GM13977 (cell line): ENCODE results near the gene KDM4B.
"Not testable (repeated sequence)": the region's sequence is repeated elsewhere in the genome, so short reads cannot be mapped to it uniquely, and the experiment has no call there.

Source experiments
- DNase-seq: peaks from one replicate; pipeline ENCODE4 v3.0.0; 2012; ENCODE audit warnings: low spot score
- CTCF ChIP-seq: IDR thresholded peaks from 2 replicates; pipeline ENCODE4 v1.5.1; 2012; ENCODE audit warnings: mild to moderate bottlenecking, control low read depth; ENCODE audit not compliant: insufficient read depth; ENCODE audit errors: extremely low read depth, missing control alignments
- in situ Hi-C: fragments of 300-500 bp; cut with MboI; formaldehyde crosslinking; loops from one replicate; pipeline ENCODE4 v1.12.0; 2022; ENCODE audit warnings: low sequenced_read_pairs, low pct_unique_long_range_greater_than_20kb, mixed read lengths, inconsistent platforms; ENCODE audit not compliant: unreplicated experiment

Gene KDM4B

GRCh38 chr19:4952945-4953344 lies 16.0 kb upstream of the KDM4B start:
- no peak for TF ChIP-seq CTCF
- in situ Hi-C loops = no loop called here
- DNase-seq = no peak

GRCh38 chr19:4954320-4955149 lies 14.4 kb upstream of the KDM4B start:
- in situ Hi-C loops, DNase-seq: not testable (repeated sequence)

GRCh38 chr19:4955274-4955673 lies 13.6 kb upstream of the KDM4B start:
- no peak for TF ChIP-seq CTCF
- in situ Hi-C loops = no loop called here
- no peak for DNase-seq

GRCh38 chr19:4957981-4958380 lies 10.9 kb upstream of the KDM4B start:
- TF ChIP-seq CTCF = no peak
- in situ Hi-C loops = no loop called here
- no peak for DNase-seq

- no peak for DNase-seq
- in situ Hi-C loops = no loop called here
- TF ChIP-seq CTCF = no peak
Observed at GRCh38 chr19:4962085-4962619, 6.8 kb upstream of the KDM4B start.

GRCh38 chr19:4965061-4965460 lies 3.9 kb upstream of the KDM4B start:
- in situ Hi-C loops = no loop called here

More at GRCh38 chr19:4965061-4965460, 3.9 kb upstream of the KDM4B start:
- no peak for DNase-seq
- no peak for TF ChIP-seq CTCF
